Lower lobe of right lung (tissue), 2 donors: ENCODE measurements around the gene CSRP1. TPM values are rescaled to one million over a fixed set of nuclear protein-coding genes. Genes with fewer than 3 reads are reported as not detected.

ENCODE experiments used
- ATAC-seq, 2 donors: fragments of 200-7000 bp; cut with Tn5 transposase; one replicate each; pipeline ENCODE4 v1.9.1; 2020 to 2022; ENCODE audit warnings: mild to moderate bottlenecking in 2 of 2, moderate library complexity in 2 of 2
- DNase-seq: peaks from one replicate; pipeline ENCODE4 v3.0.0-alpha.2; 2020
- H3K27ac ChIP-seq: fragments of 200-600 bp; one replicate; pipeline ENCODE4 v1.8.0; 2022
- H3K27me3 ChIP-seq: fragments of 200-600 bp; one replicate; pipeline ENCODE4 v1.8.0; 2022; ENCODE audit warnings: low read depth
- H3K36me3 ChIP-seq: fragments of 200-600 bp; one replicate; pipeline ENCODE4 v1.8.0; 2022; ENCODE audit warnings: mild to moderate bottlenecking
- H3K4me1 ChIP-seq: fragments of 200-600 bp; one replicate; pipeline ENCODE4 v1.8.0; 2022
- H3K4me3 ChIP-seq: fragments of 200-600 bp; one replicate; pipeline ENCODE4 v1.8.0; 2022; ENCODE audit warnings: mild to moderate bottlenecking
- H3K9me3 ChIP-seq: fragments of 200-600 bp; one replicate; pipeline ENCODE4 v1.8.0; 2022
- CTCF ChIP-seq: fragments of 200-600 bp; IDR thresholded peaks from one replicate; pipeline ENCODE4 v1.8.0; 2022; ENCODE audit warnings: antibody characterized with exemption, mild to moderate bottlenecking
- intact Hi-C: fragments of 100-400 bp; cut with DNase I; formaldehyde crosslinking; loops from one replicate; pipeline ENCODE4 v1.11.0; 2022
- total RNA-seq: library from RNA; stranded (reverse); fragmentation: NEBNext Ultra II Directional; extraction: Animal tissue kit (Norgen Biotek cat#: 25700); gene quantifications from one replicate; pipeline ENCODE4 v1.2.1, GENCODE V29; 2021
- donor health status: DM: no; HTN: yes; CAD: no; lungs with severe emphysema.

CSRP1 gene
- total RNA-seq, 1 donor from 2014 or later = 185 TPM

DNA sequence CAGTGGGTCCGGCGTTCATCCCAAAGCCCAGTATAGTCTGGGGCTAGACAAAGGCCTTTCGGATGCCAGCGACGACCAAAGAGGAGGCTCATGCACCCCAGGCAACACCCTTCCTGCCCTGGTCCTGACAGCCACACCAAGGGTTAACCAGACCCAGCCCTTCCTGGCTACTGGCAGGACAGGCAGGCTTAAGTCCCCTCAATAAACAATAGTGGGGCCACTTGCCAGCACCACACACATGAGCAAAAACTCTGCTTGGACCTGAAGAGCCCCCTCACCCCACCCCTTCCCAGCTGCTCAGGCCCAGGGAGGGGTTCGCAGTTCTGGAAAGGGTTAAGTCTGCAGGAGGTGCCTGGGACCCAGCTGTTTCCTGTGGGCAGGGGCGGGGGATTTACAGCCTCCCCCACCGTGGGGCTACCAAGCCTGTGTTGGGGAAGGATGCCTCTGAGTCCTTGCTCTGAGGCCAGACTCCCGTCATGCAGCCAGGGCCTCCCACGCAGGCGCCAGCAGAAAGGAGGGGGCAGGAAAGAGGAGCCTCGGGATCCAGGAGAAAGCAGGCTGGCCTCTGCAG is 56.1 kb downstream of the CSRP1 start:
- peaks cover 43% of the 10 kb centered on the region for H3K4me1 ChIP-seq
- TF ChIP-seq CTCF = no peak
- H3K9me3 ChIP-seq = no peaks in the 10 kb centered on the region
- intact Hi-C loops = no loop called here
- no peaks in the 10 kb centered on the region for H3K36me3 ChIP-seq
- no peaks in the 10 kb centered on the region for H3K27me3 ChIP-seq
- peak overlapping the region; percentile 27 for H3K4me3 ChIP-seq
- ATAC-seq = peak; percentile 56 to 63
- H3K27ac ChIP-seq = peak overlapping the region; percentile 75
- DNase-seq = peak; percentile 82

GRCh38 chr1:201448990-201449389 is 57.9 kb downstream of the CSRP1 start:
- TF ChIP-seq CTCF = no peak
- DNase-seq (no peak), ATAC-seq (peak in 1 of 2 donors; percentile 5)
- Histone ChIP-seq H3K36me3 (no peaks in the 10 kb centered on the region), H3K4me1 (peaks cover 38% of the 10 kb centered on the region), H3K27me3 (no peaks in the 10 kb centered on the region), H3K4me3 (no peak overlapping the region), H3K27ac (peak overlapping the region; percentile 75), H3K9me3 (no peaks in the 10 kb centered on the region)
- intact Hi-C loops = no loop called here

DNA sequence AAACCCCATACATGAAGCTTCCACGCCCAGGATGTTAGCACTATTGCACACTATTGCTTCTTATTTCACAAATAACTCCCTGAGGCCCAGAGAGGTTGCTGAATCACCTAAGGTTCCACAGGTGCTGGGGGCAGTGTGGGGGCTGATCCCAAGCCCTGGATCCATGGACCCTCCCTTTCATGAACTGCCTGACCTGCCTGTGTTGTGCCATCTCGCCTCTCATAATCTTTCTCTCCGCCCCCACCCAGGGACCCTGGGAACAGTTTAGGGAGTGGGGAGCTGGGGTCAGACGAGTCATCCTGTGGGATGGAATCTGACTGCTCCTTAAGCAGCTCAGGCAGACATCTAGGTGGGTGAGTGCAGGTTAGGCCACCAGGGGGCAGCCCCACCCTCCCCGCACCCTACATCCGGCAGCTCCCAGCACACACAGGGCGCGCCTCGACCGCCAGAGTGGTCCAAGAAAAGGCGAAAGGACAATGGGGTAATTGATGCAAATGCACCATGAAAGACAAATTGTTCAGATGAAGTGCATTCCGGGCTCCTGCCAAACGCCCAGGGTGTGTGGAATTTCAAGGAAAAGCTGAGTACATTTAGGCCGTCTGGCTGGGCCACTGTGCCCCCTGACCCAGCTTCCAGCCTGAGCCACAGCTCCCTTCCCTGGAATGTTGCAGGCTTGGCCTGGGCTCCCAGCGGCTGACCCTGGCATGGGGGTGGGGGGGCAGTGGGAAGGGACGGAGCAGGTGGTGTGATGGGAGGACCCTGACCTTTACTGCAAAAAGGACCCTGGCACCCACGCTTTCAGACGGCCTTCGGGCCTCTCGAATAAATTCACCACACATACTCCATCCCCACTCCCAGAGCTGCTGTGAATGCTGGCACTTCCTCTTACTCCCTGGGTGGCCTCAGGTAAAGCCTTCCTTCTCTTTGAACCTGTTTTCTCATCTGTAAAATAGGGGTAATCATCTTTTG is 58.7 kb downstream of the CSRP1 start:
- peak; percentile 86 for DNase-seq
- intact Hi-C loops = no loop called here
- Histone ChIP-seq H3K27ac (peak overlapping the region; percentile 75), H3K9me3 (no peaks in the 10 kb centered on the region), H3K27me3 (no peaks in the 10 kb centered on the region), H3K4me1 (peaks cover 38% of the 10 kb centered on the region), H3K36me3 (no peaks in the 10 kb centered on the region), H3K4me3 (no peak overlapping the region)
- peak; percentile 91 to 95 for ATAC-seq
- TF ChIP-seq CTCF = peak; percentile 88

- H3K27ac ChIP-seq = no peak overlapping the region
- H3K27me3 ChIP-seq = no peaks in the 10 kb centered on the region
- no peak for TF ChIP-seq CTCF
- ATAC-seq (no peak), DNase-seq (no peak)
- H3K4me1 ChIP-seq = peaks cover 27% of the 10 kb centered on the region
- no peaks in the 10 kb centered on the region for H3K36me3 ChIP-seq
- no peak overlapping the region for H3K4me3 ChIP-seq
- intact Hi-C loops = no loop called here
- H3K9me3 ChIP-seq = no peaks in the 10 kb centered on the region
Observed at GRCh38 chr1:201445310-201445709, 61.6 kb downstream of the CSRP1 start.

DNA sequence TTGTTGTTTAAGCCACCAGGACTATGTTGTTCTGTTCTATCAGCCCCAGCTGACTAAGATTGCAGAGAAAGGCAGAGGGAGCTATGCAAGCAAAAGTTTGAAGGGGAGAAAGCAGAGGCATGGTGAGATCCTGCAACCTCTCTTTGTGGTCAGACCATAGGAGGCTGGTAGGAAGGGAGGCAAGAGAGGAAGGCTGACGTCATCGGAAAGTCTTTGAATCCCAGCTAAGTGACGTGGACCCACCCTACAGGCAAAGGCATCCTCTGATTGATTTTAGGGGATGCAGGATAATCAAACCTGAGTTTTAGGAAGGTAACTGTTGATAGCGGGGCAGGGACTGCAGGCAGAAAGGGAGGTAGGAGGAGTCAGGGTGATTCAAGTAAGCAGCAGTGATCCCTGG is 62.1 kb downstream of the CSRP1 start:
- no peak for TF ChIP-seq CTCF
- DNase-seq = no peak
- Histone ChIP-seq H3K36me3 (no peaks in the 10 kb centered on the region), H3K27me3 (no peaks in the 10 kb centered on the region), H3K4me3 (no peak overlapping the region), H3K4me1 (peaks cover 21% of the 10 kb centered on the region), H3K9me3 (no peaks in the 10 kb centered on the region), H3K27ac (no peak overlapping the region)
- intact Hi-C loops = no loop called here
- ATAC-seq = no peak
